ENCODE results near the gene ANKEF1.

Gene ANKEF1

GRCh38 chr20:10096790-10097189 lies 62.0 kb downstream of the ANKEF1 start:
- DNase-seq: no peak
- Mint-ChIP-seq H3K36me3 (ENCODE audit: low read depth) (peaks cover 12% of the 10 kb centered on the region), H3K4me1 (no peaks in the 10 kb centered on the region), H3K9me3 (peaks cover 32% of the 10 kb centered on the region), H3K27ac (no peak overlapping the region), H3K4me3 (no peak overlapping the region), H3K27me3 (ENCODE audit: low read depth, poor library complexity) (no peaks in the 10 kb centered on the region)
- TF ChIP-seq, protein P1, sequence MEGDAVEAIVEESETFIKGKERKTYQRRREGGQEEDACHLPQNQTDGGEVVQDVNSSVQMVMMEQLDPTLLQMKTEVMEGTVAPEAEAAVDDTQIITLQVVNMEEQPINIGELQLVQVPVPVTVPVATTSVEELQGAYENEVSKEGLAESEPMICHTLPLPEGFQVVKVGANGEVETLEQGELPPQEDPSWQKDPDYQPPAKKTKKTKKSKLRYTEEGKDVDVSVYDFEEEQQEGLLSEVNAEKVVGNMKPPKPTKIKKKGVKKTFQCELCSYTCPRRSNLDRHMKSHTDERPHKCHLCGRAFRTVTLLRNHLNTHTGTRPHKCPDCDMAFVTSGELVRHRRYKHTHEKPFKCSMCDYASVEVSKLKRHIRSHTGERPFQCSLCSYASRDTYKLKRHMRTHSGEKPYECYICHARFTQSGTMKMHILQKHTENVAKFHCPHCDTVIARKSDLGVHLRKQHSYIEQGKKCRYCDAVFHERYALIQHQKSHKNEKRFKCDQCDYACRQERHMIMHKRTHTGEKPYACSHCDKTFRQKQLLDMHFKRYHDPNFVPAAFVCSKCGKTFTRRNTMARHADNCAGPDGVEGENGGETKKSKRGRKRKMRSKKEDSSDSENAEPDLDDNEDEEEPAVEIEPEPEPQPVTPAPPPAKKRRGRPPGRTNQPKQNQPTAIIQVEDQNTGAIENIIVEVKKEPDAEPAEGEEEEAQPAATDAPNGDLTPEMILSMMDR (IDR thresholded peaks at IDR 0.05): no peak

GRCh38 chr20:10105046-10105445 lies 70.3 kb downstream of the ANKEF1 start:
- H3K9me3 Mint-ChIP-seq: peaks cover 11% of the 10 kb centered on the region
- no peak for DNase-seq
- no peak overlapping the region for H3K27ac Mint-ChIP-seq
- H3K27me3 Mint-ChIP-seq (ENCODE audit: low read depth, poor library complexity): no peaks in the 10 kb centered on the region
- no peak overlapping the region for H3K4me3 Mint-ChIP-seq
- TF ChIP-seq, protein P1 (IDR thresholded peaks at IDR 0.05): no peak
- H3K36me3 Mint-ChIP-seq (ENCODE audit: low read depth): peaks cover under 1% of the 10 kb centered on the region
- peaks cover 9% of the 10 kb centered on the region for H3K4me1 Mint-ChIP-seq
